Fibroblast of the aortic adventitia (primary cell): Measurements from ENCODE around the gene SUSD5. TPM values are rescaled to one million over a fixed set of nuclear protein-coding genes. Genes with fewer than 3 reads are reported as not detected.
A peak's percentile ranks its signal among the peaks of the same experiment; 100 is the strongest.

Experiments used
- DNase-seq: peaks from one replicate; pipeline ENCODE4 v3.0.0-alpha.2; 2010; ENCODE audit warnings: low read depth
- H3K4me3 ChIP-seq: 2 replicates; pipeline ENCODE4 v1.5.1; 2011; ENCODE audit warnings: low read depth, mild to moderate bottlenecking, control low read depth, low read length, moderate library complexity
- CTCF ChIP-seq: IDR thresholded peaks from 2 replicates; pipeline ENCODE4 v1.5.1; 2011; ENCODE audit warnings: mild to moderate bottlenecking, low read length, control low read depth, inconsistent platforms; ENCODE audit not compliant: insufficient read depth
- total RNA-seq: library from RNA; depleted of rRNA; stranded (reverse); fragments of >200 nt; gene quantifications from 2 replicates; pipeline ENCODE4 v1.2.3, GENCODE V29; 2012; ENCODE audit warnings: low replicate concordance

Gene SUSD5
- total RNA-seq, 1 donor = 2.9 TPM

- no peak for TF ChIP-seq CTCF
- peak overlapping the region; percentile 74 for H3K4me3 ChIP-seq
Measured at GRCh38 chr3:33219175-33219487, 521 bp upstream of the SUSD5 start.

DNA sequence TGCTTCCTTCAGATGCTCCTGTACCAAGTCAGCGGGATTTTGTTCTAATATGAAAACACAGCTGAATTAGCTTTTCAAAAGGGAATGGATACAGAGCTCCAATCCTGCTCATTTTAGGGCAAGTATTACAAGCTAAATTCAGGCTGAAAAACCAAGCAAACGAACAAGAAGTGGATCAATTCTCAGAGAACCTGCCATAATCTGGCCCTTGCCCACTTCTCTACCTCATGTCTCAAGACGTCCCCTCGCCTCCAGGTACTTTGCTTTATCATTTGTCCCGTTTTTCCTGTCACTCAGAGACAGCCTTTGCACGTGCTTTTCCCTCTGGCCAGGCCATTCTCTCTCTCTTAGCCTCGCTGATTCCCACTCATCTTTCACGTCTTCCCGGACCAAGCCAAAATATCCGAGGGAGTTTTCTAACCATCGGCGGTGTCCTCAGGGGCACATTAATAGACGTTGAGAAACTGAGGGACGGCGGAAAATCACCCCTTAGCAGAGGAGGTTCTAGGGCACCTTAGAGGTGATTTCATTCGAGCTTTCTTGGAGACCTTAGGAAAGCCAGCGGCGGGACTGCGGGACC is 654 bp downstream of the SUSD5 start:
- peak overlapping the region; percentile 74 for H3K4me3 ChIP-seq
- peak; percentile 29 for DNase-seq
- TF ChIP-seq CTCF = no peak

More at GRCh38 chr3:33219175-33219487, 521 bp upstream of the SUSD5 start:
- no peak for DNase-seq

DNA sequence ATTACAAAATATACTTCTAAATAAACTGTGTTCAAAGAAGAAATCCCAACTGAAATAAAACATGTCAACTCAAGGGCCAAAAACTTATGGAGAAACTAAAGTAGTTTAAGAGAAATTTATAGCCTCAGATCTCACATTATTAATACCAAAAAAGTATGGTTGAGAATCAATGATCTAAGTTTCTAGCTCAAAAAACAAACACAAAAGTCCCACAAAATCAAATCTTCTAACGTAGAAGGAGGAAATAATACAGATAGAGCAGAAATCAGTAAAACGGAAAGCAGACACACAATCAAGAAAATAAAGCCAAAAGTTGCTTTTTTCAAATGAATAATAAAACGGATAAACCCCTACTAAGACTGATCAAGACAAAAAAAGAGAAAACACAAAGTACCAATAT is 2.9 kb downstream of the SUSD5 start:
- DNase-seq = no peak
- H3K4me3 ChIP-seq = no peak overlapping the region
- no peak for TF ChIP-seq CTCF

GRCh38 chr3:33212406-33212805 is 6.2 kb downstream of the SUSD5 start:
- no peak for TF ChIP-seq CTCF
- no peak for DNase-seq
- H3K4me3 ChIP-seq = no peak overlapping the region

DNA sequence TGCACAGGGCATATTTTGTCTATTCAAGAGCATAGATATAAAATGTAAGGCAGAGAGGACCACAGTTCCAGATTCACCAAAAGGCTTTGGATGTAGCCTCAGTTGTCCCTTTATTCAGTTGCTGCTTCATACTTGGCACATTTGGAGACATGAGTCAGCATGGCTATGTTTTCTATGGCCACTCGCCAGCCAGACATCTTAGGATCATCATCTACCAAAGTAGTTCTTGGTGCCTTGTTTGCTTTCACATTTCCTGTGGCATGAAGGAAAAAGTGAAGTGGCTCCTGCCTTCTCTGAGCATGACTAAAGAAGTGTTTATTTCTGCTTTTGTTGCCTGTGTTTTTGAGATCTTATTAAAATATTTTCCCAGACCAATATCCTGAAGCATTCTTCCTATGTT is 7.2 kb downstream of the SUSD5 start:
- TF ChIP-seq CTCF = no peak
- H3K4me3 ChIP-seq = no peak overlapping the region
- DNase-seq = peak; percentile 84

GRCh38 chr3:33209357-33209756 is 9.3 kb downstream of the SUSD5 start:
- TF ChIP-seq CTCF = no peak
- no peak for DNase-seq
- no peak overlapping the region for H3K4me3 ChIP-seq
